Esophagus muscularis mucosa (tissue), 4 donors: ENCODE measurements around the gene MERTK. TPM values are rescaled to one million over a fixed set of nuclear protein-coding genes. Genes with fewer than 3 reads are reported as not detected.
A peak's percentile ranks its signal among the peaks of the same experiment; 100 is the strongest.

ENCODE experiments used
- DNase-seq: peaks from one replicate; pipeline ENCODE4 v3.0.0-alpha.2; 2017; ENCODE audit errors: extremely low spot score
- H3K27ac ChIP-seq, 4 donors: fragments of 200-600 bp; sonication (generic); replicated peaks in 1 of 4; 1 replicate in 3 of 4; 2 replicates in 1 of 4; pipeline ENCODE4 v1.5.1; 2016 to 2019; ENCODE audit warnings: mild to moderate bottlenecking in 1 of 4
- H3K27me3 ChIP-seq, 4 donors: fragments of 200-600 bp; sonication (generic); one replicate each; pipeline versions ENCODE4 v1.5.1 to v1.6.0; 2016 to 2019
- H3K36me3 ChIP-seq, 4 donors: fragments of 200-600 bp; sonication (generic); one replicate each; pipeline ENCODE4 v1.5.1; 2016 to 2019
- H3K4me1 ChIP-seq, 4 donors: fragments of 200-600 bp; sonication (generic); one replicate each; pipeline ENCODE4 v1.5.1; 2016 to 2019
- H3K4me3 ChIP-seq, 4 donors: fragments of 200-600 bp; sonication (generic); 1 replicate in 2 of 4; 2 replicates in 2 of 4; pipeline ENCODE4 v1.5.1; 2016 to 2019; ENCODE audit warnings: mild to moderate bottlenecking in 4 of 4, moderate library complexity in 1 of 4
- H3K9me3 ChIP-seq, 4 donors: fragments of 200-600 bp; sonication (generic); 1 replicate in 3 of 4; 2 replicates in 1 of 4; pipeline ENCODE4 v1.5.1; 2016 to 2019
- EP300 ChIP-seq: sonication (generic); formaldehyde crosslinking; IDR thresholded peaks from one replicate; pipeline ENCODE4 v1.6.1; 2017; ENCODE audit warnings: antibody characterized with exemption
- POLR2A ChIP-seq: fragments of 450-650 bp; IDR thresholded peaks from one replicate; pipeline ENCODE4 v1.6.1; 2017; ENCODE audit warnings: antibody characterized with exemption, moderate library complexity, mild to moderate bottlenecking, low read depth
- POLR2AphosphoS5 ChIP-seq, 2 donors: sonication (generic); formaldehyde crosslinking; IDR thresholded peaks; one replicate each; pipeline ENCODE4 v1.6.1; 2017; ENCODE audit warnings: antibody characterized with exemption in 2 of 2
- WGBS: methylation state at CpG from one replicate; pipeline ENCODE4 v1.1.5; 2018; 5-methylcytosine and 5-hydroxymethylcytosine counted together
- intact Hi-C: fragments of 100-400 bp; cut with DNase I; formaldehyde crosslinking; loops from one replicate; pipeline ENCODE4 v1.15.1; 2023
- total RNA-seq, 4 donors: library from RNA; depleted of rRNA; stranded (reverse); fragments of >200 nt; gene quantifications; one replicate each; pipeline versions ENCODE4 v1.1.0 to v1.2.1, GENCODE V29; 2016
- TF ChIP-seq, protein P1 (sequence below), 3 experiments: fragments of 200-600 bp in 2 of 3; fragments of 450-650 bp in 1 of 3; sonication (generic) in 2 of 3; IDR thresholded peaks; one replicate each; pipeline ENCODE4 v1.5.1; 2017 to 2019; ENCODE audit warnings: antibody characterized with exemption in 3 of 3, mild to moderate bottlenecking in 2 of 3, moderate library complexity in 1 of 3

MERTK gene
- total RNA-seq, 4 donors from 2014 or later = 19.9 to 31.0 (median 22.3) TPM

DNA sequence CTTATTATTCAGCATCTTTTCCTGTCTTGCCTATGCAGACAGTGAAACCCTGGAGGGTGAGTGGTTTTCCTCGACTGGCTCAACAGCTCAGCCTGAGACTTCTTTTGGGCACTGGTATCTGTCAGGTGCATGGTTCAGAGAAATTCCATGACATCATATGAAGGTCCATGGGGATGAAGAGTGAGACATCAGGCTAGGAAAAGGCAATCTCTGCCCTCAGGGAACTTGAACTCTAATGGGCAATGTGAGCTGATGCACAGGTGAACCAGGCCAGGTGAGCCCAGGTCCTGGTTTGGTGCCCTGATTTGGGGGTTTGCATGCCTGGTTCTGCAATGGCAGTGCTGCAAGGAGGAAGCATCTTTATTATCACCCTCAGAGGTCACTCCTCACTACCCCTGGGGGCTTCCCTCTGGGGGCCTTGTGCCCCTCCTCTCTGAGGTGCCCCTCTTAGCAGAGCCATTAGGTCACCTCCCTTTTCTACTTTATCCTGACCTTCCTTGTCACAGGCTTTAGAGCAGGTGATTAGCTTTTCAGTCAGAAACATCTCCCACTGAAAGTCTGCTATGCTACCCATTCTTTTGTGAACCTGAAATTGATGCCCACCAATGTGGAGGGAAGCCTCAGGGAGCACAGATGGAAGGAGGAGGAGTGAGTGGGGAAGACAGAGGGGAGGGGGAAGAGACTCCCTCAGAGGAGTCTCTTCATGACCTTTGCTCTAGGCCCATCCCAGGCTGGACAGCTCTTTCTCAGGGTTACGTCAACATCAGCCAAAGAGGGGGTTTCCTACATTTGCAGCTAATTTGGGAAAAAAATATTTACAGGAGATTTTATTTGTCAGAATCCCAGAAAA is 47.3 kb downstream of the MERTK start:
- no peak for DNase-seq
- H3K4me1 ChIP-seq = peaks cover 18 to 35% (median 32%) of the 10 kb centered on the region in 4 donors
- peaks cover 0 to 20% (median 15%) of the 10 kb centered on the region in 4 donors for H3K36me3 ChIP-seq
- TF ChIP-seq EP300 (no peak), POLR2AphosphoS5 (IDR thresholded peaks at IDR 0.05) (no peak), POLR2A (no peak)
- TF ChIP-seq, protein P1, sequence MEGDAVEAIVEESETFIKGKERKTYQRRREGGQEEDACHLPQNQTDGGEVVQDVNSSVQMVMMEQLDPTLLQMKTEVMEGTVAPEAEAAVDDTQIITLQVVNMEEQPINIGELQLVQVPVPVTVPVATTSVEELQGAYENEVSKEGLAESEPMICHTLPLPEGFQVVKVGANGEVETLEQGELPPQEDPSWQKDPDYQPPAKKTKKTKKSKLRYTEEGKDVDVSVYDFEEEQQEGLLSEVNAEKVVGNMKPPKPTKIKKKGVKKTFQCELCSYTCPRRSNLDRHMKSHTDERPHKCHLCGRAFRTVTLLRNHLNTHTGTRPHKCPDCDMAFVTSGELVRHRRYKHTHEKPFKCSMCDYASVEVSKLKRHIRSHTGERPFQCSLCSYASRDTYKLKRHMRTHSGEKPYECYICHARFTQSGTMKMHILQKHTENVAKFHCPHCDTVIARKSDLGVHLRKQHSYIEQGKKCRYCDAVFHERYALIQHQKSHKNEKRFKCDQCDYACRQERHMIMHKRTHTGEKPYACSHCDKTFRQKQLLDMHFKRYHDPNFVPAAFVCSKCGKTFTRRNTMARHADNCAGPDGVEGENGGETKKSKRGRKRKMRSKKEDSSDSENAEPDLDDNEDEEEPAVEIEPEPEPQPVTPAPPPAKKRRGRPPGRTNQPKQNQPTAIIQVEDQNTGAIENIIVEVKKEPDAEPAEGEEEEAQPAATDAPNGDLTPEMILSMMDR (IDR thresholded peaks at IDR 0.05) = no peak
- H3K27ac ChIP-seq = peak overlapping the region; percentile 56 to 87 (median 84)
- H3K4me3 ChIP-seq = no peak overlapping the region
- intact Hi-C loops = loop anchor here (5.0 kb wide), 1 partner anchor 48 kb away; the partner anchor contains the start of gene MERTK
- H3K27me3 ChIP-seq = no peaks in the 10 kb centered on the region
- H3K9me3 ChIP-seq = no peaks in the 10 kb centered on the region
- 77% methylated on average over 2 of the region's 2 CpGs for WGBS

GRCh38 chr2:111946294-111947114 is 48.1 kb downstream of the MERTK start:
- H3K27me3 ChIP-seq = no peaks in the 10 kb centered on the region
- peaks cover 18 to 35% (median 32%) of the 10 kb centered on the region in 4 donors for H3K4me1 ChIP-seq
- 35% methylated on average over 9 of the region's 9 CpGs for WGBS
- no peaks in the 10 kb centered on the region for H3K9me3 ChIP-seq
- TF ChIP-seq POLR2AphosphoS5 (IDR thresholded peaks at IDR 0.05) (peak; percentile 72 to 83), EP300 (peak; percentile 39)
- TF ChIP-seq, protein P1 (IDR thresholded peaks at IDR 0.05) = no peak
- peak overlapping the region; percentile 56 to 87 (median 84) for H3K27ac ChIP-seq
- intact Hi-C loops = loop anchor here (5.0 kb wide), 1 partner anchor 49 kb away; the partner anchor contains the start of gene MERTK
- no peak overlapping the region for H3K4me3 ChIP-seq
- no peak for DNase-seq
- H3K36me3 ChIP-seq = peaks cover 0 to 20% (median 15%) of the 10 kb centered on the region in 4 donors

- H3K4me3 ChIP-seq = no peak overlapping the region
- peaks cover 0 to 20% (median 14%) of the 10 kb centered on the region in 4 donors for H3K36me3 ChIP-seq
- H3K27ac ChIP-seq = peak overlapping the region; percentile 56 to 87 (median 84)
- DNase-seq = no peak
- no peaks in the 10 kb centered on the region for H3K9me3 ChIP-seq
- no peaks in the 10 kb centered on the region for H3K27me3 ChIP-seq
- intact Hi-C loops = loop anchor here (5.0 kb wide), 1 partner anchor 50 kb away; the partner anchor contains the start of gene MERTK
- TF ChIP-seq, protein P1 (IDR thresholded peaks at IDR 0.05) = no peak
- TF ChIP-seq POLR2A = no peak
- TF ChIP-seq POLR2AphosphoS5 (IDR thresholded peaks at IDR 0.05) = no peak
- no peak for TF ChIP-seq EP300
- peaks cover 18 to 35% (median 32%) of the 10 kb centered on the region in 4 donors for H3K4me1 ChIP-seq
- 92% methylated on average over 10 of the region's 11 CpGs for WGBS
These were observed 48.8 kb downstream of the MERTK start for GRCh38 chr2:111947219-111947618.

GRCh38 chr2:111948832-111949231 is 50.4 kb downstream of the MERTK start:
- Histone ChIP-seq H3K9me3 (no peaks in the 10 kb centered on the region), H3K4me1 (peaks cover 18 to 35% (median 32%) of the 10 kb centered on the region in 4 donors), H3K27me3 (no peaks in the 10 kb centered on the region), H3K36me3 (peaks cover 0 to 25% (median 13%) of the 10 kb centered on the region in 4 donors), H3K4me3 (no peak overlapping the region), H3K27ac (no peak overlapping the region)
- no peak for TF ChIP-seq POLR2A
- TF ChIP-seq POLR2AphosphoS5 (IDR thresholded peaks at IDR 0.05) = no peak
- TF ChIP-seq, protein P1 (IDR thresholded peaks at IDR 0.05) = no peak
- TF ChIP-seq EP300 = no peak
- intact Hi-C loops = loop anchor here (5.0 kb wide), 1 partner anchor 52 kb away; the partner anchor contains the start of gene MERTK
- no peak for DNase-seq
- WGBS = 90% methylated on average over 4 of the region's 4 CpGs
